Measurements from ENCODE around the gene ZFYVE28.

DNA sequence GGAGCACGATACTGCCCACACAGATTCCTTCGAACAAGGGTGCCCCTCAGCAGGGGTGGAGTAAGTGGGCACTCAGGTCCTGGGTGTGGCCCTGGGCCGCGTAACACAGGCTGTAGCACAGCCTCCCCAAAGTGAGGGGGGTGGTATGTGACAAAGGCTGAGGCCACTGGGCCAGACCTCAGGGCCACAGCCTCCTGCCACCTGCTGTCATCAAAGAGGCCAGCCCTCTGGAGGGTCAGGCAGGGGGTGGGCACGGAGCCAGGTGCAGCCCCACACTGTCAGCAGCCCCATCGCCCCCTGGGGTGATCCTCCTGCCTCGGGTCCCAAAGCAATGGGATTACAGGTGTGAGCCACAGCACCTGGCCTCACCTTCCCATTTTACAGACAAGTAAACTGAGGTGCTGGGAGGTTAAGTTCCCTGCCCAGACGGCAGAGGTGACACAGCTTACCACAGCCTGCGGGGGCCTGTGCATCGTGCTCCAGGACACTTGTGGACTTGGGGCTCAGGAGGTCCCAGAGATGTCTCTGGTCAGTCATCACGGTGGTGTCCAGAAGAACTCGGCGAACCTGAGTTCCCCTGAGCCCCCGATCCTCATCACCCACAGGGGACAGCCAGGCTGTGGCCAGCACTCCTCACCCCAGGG lies 129.0 kb downstream of the ZFYVE28 start:
- TF ChIP-seq, protein P1, sequence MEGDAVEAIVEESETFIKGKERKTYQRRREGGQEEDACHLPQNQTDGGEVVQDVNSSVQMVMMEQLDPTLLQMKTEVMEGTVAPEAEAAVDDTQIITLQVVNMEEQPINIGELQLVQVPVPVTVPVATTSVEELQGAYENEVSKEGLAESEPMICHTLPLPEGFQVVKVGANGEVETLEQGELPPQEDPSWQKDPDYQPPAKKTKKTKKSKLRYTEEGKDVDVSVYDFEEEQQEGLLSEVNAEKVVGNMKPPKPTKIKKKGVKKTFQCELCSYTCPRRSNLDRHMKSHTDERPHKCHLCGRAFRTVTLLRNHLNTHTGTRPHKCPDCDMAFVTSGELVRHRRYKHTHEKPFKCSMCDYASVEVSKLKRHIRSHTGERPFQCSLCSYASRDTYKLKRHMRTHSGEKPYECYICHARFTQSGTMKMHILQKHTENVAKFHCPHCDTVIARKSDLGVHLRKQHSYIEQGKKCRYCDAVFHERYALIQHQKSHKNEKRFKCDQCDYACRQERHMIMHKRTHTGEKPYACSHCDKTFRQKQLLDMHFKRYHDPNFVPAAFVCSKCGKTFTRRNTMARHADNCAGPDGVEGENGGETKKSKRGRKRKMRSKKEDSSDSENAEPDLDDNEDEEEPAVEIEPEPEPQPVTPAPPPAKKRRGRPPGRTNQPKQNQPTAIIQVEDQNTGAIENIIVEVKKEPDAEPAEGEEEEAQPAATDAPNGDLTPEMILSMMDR (IDR thresholded peaks at IDR 0.05) = no peak
- no peak for TF ChIP-seq POLR2A (IDR thresholded peaks at IDR 0.05)
